ENCODE measurements around the gene ROR1. TPM values are rescaled to one million over a fixed set of nuclear protein-coding genes. Genes with fewer than 3 reads are reported as not detected.

Gene ROR1
- total RNA-seq, 2 experiments from 2014 or later, result 0.47 to 1.4 TPM

DNA sequence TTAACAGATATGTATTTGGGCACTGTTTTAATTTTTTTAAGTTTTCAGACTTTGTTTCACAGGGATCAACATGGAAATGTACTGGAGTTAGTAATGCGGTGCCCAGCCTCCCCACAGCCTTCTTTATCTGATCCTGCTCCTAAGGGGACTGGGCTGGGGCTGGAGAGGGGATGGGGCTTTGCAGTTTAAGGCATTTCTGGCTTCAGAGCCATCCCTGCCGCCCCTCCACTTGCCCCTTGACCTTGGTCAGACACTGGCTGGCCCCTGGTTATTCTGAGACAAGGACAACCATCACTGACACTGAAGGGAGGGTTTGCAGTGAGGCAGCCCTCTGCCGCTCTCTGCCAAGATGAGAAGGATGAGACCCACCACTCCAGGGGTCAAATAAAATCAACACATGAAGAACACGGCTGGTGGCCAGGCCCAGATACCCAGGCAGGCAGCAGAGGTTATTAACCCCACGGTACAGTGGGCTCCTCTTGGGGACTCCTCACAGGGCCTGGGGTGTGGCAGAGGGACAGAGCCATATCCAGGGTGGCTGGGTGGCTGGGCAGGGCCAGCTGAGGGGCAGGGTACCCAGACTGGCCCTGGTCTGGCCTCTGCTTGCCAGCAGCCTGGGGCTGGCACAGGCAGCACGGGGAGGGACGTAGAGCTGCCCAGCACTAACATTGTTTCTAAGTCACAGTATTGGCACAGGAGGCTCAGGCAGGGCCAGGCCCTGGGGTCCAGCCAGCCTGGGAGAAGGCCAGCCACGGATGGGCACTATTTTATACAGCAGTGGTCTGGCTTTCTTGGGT, 422.5 kb downstream of the ROR1 start:
- no peak for TF ChIP-seq EZH2phosphoT487 (IDR thresholded peaks at IDR 0.05; ENCODE audit: borderline replicate concordance, low read depth, low read length)
- TF ChIP-seq, protein P1, sequence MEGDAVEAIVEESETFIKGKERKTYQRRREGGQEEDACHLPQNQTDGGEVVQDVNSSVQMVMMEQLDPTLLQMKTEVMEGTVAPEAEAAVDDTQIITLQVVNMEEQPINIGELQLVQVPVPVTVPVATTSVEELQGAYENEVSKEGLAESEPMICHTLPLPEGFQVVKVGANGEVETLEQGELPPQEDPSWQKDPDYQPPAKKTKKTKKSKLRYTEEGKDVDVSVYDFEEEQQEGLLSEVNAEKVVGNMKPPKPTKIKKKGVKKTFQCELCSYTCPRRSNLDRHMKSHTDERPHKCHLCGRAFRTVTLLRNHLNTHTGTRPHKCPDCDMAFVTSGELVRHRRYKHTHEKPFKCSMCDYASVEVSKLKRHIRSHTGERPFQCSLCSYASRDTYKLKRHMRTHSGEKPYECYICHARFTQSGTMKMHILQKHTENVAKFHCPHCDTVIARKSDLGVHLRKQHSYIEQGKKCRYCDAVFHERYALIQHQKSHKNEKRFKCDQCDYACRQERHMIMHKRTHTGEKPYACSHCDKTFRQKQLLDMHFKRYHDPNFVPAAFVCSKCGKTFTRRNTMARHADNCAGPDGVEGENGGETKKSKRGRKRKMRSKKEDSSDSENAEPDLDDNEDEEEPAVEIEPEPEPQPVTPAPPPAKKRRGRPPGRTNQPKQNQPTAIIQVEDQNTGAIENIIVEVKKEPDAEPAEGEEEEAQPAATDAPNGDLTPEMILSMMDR (conservative IDR thresholded peaks at IDR 0.05; ENCODE audit: low read length), result no peak
- no peaks in the 10 kb centered on the region for H3K79me2 ChIP-seq (ENCODE audit: insufficient read depth, low read depth, low read length)
- no peaks in the 10 kb centered on the region for H3K4me1 ChIP-seq (ENCODE audit: insufficient read depth, low read length, poor library complexity, severe bottlenecking)
- CTCF ChIA-PET (ENCODE audit: unreplicated experiment), result no interaction called here
- intact Hi-C loops (cut with micrococcal nuclease; ENCODE audit: unreplicated experiment), result no loop called here
- H3K36me3 ChIP-seq (ENCODE audit: insufficient read depth, low read length), result no peaks in the 10 kb centered on the region
- no peaks in the 10 kb centered on the region for H4K20me1 ChIP-seq (ENCODE audit: insufficient read depth, low read length)
- H3K4me2 ChIP-seq (ENCODE audit: low read length), result no peak overlapping the region
- no peak overlapping the region for H3K4me3 ChIP-seq (ENCODE audit: low read depth, low read length, poor library complexity, severe bottlenecking)
- H3K9me3 ChIP-seq (ENCODE audit: low read length), result no peaks in the 10 kb centered on the region
- POLR2A ChIA-PET, result interaction anchor here (0.6 kb wide), 1 partner anchor 295 kb away, joined by 3 read pairs; no protein-coding TSS in a partner anchor
- H2AFZ ChIP-seq (ENCODE audit: low read length), result no peak overlapping the region
- DNase-seq (ENCODE audit: low spot score), result no peak
- BruUV-seq (replicated peaks), result no TSS peak
- no peak overlapping the region for H3K27ac ChIP-seq (ENCODE audit: low read depth, low read length, poor library complexity, severe bottlenecking)
- H3K9me2 ChIP-seq (ENCODE audit: insufficient read depth, low read length), result no peaks in the 10 kb centered on the region

DNA sequence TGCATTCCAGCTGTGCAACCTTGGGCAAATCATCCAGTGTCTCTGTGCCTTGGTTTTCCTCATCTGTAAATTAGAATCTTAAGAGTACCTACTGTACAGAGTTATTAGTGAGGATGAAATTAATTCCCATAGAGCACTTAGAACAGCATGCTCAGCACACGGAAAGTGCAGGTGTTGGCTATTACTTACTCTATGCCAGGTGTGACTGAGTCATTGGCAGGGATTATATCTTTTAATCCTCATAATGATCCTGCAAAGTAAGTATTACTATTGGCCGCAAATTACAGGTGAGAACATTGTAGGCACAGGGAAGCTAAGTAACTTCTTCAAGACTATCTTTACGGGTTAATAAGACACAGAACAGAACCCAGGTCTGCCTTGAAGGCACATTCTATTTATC, 423.3 kb downstream of the ROR1 start:
- no peak overlapping the region for H3K4me2 ChIP-seq (ENCODE audit: low read length)
- no peaks in the 10 kb centered on the region for H3K79me2 ChIP-seq (ENCODE audit: insufficient read depth, low read depth, low read length)
- no peak overlapping the region for H3K27ac ChIP-seq (ENCODE audit: low read depth, low read length, poor library complexity, severe bottlenecking)
- no peaks in the 10 kb centered on the region for H3K9me2 ChIP-seq (ENCODE audit: insufficient read depth, low read length)
- H3K4me1 ChIP-seq (ENCODE audit: insufficient read depth, low read length, poor library complexity, severe bottlenecking), result no peaks in the 10 kb centered on the region
- POLR2A ChIA-PET, result no interaction called here
- CTCF ChIA-PET (ENCODE audit: unreplicated experiment), result no interaction called here
- no peak for TF ChIP-seq EZH2phosphoT487 (IDR thresholded peaks at IDR 0.05; ENCODE audit: borderline replicate concordance, low read depth, low read length)
- TF ChIP-seq, protein P1 (conservative IDR thresholded peaks at IDR 0.05; ENCODE audit: low read length), result no peak
- H4K20me1 ChIP-seq (ENCODE audit: insufficient read depth, low read length), result no peaks in the 10 kb centered on the region
- H3K4me3 ChIP-seq (ENCODE audit: low read depth, low read length, poor library complexity, severe bottlenecking), result no peak overlapping the region
- no peak overlapping the region for H2AFZ ChIP-seq (ENCODE audit: low read length)
- no peaks in the 10 kb centered on the region for H3K9me3 ChIP-seq (ENCODE audit: low read length)
- no TSS peak for BruUV-seq (replicated peaks)
- intact Hi-C loops (cut with micrococcal nuclease; ENCODE audit: unreplicated experiment), result no loop called here
- DNase-seq (ENCODE audit: low spot score), result no peak
- no peaks in the 10 kb centered on the region for H3K36me3 ChIP-seq (ENCODE audit: insufficient read depth, low read length)

DNA sequence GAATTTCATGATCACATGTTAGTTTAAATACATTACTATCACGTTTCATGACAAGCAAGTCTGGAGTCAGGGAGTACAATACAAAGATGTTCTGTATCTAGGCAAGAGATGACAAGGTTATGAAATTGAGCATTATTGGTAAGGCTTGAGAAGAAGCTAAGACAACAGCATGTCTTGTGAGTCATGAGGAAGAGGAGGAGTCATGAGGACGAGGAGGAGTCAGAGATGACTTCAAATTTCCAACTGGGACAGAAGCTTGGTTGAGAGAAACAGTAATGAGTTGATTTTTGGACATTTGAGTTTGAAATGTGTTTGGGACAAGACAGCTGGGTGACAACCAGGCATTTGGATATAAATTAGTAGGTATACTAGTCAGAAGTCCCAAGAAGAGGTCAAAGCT, 425.3 kb downstream of the ROR1 start:
- Histone ChIP-seq H3K4me3 (ENCODE audit: low read depth, low read length, poor library complexity, severe bottlenecking) (no peak overlapping the region), H3K4me2 (ENCODE audit: low read length) (no peak overlapping the region), H3K4me1 (ENCODE audit: insufficient read depth, low read length, poor library complexity, severe bottlenecking) (no peaks in the 10 kb centered on the region), H3K9me2 (ENCODE audit: insufficient read depth, low read length) (no peaks in the 10 kb centered on the region), H2AFZ (ENCODE audit: low read length) (no peak overlapping the region), H3K79me2 (ENCODE audit: insufficient read depth, low read depth, low read length) (no peaks in the 10 kb centered on the region), H3K27ac (ENCODE audit: low read depth, low read length, poor library complexity, severe bottlenecking) (no peak overlapping the region), H4K20me1 (ENCODE audit: insufficient read depth, low read length) (no peaks in the 10 kb centered on the region), H3K36me3 (ENCODE audit: insufficient read depth, low read length) (no peaks in the 10 kb centered on the region), H3K9me3 (ENCODE audit: low read length) (no peaks in the 10 kb centered on the region)
- TF ChIP-seq, protein P1 (conservative IDR thresholded peaks at IDR 0.05; ENCODE audit: low read length), result no peak
- TF ChIP-seq EZH2phosphoT487 (IDR thresholded peaks at IDR 0.05; ENCODE audit: borderline replicate concordance, low read depth, low read length), result no peak
- ChIA-PET POLR2A (no interaction called here), CTCF (ENCODE audit: unreplicated experiment) (no interaction called here)
- DNase-seq (ENCODE audit: low spot score), result no peak
- intact Hi-C loops (cut with micrococcal nuclease; ENCODE audit: unreplicated experiment), result no loop called here
- BruUV-seq (replicated peaks), result no TSS peak

Measured in OCI-LY7 (cell line).